NCI-H2107 treated with DMSO at 0.1 percent for 48 hours (cell line): ENCODE results near the gene NCR3LG1.
"Not testable (repeated sequence)": the region's sequence is repeated elsewhere in the genome, so short reads cannot be mapped to it uniquely, and the experiment has no call there.

Experiments used
- DNase-seq: peaks from one replicate; lab custom pipeline; 2025; ENCODE audit not compliant: unreplicated experiment; lab: John Stamatoyannopoulos, UW

NCR3LG1 gene

DNA sequence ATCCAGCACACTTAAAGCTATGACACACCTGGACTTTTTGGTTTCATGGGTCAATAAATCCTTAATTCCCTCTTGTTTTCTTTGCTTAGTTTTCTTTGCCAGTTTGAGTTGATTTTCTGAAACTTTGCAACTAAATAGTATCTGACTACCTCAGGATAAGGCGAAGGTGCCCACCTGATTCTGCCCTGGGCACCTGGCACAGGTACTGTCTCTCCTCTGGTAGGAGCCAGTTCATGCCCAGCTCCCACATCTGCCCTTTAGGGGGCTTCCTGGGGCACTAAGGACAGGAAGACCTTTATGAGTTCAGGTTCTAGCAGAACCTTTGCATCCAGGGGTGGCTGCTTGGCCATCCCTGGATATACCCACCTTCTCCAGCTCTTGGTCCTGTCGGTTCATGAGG lies 56.4 kb downstream of the NCR3LG1 start:
- no peak for DNase-seq

DNA sequence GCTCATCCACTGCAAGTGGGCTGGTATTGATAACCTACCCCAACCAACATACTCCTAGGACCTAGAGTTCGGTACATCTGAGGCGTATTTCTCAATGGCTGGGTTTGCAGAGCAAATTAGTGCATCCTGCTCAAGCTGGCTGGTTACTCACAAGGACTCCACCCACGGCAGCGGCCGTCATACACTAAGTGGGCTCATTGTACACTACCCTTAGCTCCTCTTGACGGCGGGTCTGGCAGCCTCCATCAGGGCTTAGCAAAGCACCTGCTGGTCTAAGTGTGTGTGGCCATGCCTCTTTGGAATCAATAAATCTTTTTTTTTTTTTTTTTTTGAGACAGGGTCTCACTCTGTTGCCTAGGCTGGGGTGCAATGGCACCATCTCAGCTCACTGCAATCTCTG lies 57.0 kb downstream of the NCR3LG1 start:
- DNase-seq = no peak

DNA sequence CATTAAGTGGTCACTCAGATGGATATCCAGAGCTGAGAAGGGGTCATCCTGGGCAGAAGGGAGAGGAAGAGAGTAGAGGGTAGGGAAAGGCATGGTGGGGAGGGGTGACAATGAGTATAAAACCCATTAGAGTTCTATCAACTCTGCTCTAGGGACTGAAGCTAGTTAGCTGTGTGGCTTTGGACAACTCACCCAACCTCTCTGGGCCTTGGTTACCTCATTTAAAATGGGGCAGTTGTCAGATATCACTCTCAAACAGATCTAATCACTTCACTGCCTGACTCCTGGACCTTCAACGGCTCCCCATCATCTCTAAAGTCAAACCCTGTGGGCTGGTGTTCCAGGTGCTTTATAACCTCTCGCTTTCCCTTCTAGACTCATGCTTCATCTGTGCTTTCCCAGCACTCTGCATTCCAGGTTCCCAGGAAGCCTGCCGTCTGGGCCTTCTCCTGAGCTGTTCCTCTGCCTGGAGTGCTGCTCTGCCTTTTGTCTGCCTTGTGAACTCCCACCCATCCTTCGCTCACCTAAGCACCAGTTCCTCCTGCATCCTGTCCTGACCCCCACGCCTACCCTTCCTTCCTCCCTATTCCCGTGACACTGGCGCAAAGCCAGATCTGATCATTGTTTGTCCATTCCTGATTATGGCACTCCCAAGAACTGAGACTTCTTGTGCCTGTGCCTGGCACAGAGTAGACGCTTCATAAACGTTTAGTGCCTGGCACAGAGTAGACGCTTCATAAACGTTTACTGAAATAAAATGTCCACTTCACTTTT lies 59.2 kb downstream of the NCR3LG1 start:
- DNase-seq = no peak

DNA sequence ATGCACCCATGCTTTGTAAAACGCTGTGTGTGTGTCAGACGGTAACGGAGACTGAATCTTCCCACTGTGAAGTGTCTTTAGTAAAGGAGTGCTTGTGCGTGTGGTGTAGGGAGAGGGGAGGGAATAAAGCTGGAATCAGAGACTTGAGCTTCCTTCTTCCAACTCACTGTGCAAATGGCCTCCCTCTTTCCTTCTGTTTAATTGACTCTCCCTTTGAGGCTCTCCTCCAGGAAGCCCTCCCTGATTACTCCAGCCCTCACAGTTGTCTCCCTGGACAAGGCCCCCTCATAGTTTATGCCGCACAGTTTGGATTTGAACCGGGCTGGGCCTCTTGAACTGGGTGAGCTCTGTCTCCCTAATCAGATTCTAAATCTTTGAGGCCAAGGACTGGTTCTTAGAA lies 59.8 kb downstream of the NCR3LG1 start:
- DNase-seq = no peak

DNA sequence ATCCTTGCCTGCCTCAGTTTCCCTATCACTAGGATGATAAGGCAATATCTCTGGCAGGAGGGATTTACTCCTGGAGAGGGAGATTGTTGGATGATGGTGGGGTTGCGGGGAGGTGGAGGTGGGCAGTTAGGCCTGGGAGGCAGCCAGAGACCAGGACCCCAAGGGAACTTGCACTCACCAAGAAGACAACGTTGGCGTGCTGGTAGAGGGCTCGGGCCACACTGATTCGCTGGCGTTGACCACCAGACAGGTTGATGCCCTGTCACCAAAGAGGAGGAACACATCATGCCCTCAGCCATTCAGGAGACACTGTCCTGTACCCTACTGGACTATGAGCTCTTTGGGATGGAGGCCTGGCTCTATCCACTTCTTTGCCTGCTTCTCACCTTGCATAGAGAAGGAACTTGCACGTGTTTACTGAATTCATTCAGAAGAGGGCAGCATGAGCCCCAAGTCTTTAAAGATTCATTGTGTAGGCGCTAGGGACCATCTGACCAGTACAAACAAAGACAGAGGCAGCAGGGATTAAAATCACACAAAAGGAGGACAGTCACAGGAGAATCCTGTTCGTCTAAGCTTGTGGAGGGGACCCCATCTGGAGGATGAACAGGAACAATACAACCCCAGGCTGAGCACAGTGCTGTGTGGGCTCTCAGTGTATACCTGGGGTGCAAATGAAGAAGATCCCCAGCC lies 61.0 kb downstream of the NCR3LG1 start:
- no peak for DNase-seq

DNA sequence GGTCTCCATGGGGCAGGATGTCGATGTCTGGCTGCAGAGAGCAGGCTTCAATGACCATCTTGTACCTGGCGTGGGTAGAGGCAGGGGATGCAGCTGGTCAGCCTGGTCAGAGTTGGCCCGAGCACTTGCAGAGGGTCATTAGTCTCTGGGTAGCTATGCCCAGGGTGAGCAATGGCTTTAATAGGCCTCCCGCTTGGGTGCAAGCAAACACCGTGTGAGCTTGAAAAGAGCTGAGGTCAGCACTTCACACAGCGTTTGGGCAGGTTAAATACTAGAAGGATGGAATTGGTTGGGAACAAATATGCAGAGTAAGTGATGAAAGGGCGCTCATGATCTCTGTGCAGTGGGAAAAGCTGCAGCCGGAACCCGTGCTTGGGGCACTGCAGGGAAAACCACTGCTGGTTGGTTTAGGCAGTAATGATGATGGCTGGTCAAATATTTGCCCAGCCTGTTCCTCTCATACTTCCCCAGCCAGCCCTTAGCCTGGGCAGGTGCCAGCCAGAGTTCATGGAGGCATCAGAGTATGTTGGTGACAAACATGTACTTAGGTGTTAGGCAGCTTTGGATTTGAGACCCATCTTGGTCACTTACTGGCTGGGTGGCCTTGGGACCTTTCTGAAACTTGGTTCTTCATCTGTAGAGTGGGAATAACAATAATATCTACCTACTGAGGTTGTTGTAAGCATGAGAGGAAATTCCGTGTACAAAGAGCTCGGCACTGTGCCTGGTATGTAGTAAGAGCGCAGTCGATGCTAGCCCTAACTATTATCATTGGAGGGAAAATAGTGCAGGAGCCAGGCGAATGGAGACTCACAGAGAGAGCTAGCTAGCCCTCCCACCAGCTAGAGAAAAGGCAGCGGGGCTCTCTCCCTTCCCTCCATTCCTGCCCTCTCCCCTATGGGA lies 62.1 kb downstream of the NCR3LG1 start:
- DNase-seq = no peak

DNA sequence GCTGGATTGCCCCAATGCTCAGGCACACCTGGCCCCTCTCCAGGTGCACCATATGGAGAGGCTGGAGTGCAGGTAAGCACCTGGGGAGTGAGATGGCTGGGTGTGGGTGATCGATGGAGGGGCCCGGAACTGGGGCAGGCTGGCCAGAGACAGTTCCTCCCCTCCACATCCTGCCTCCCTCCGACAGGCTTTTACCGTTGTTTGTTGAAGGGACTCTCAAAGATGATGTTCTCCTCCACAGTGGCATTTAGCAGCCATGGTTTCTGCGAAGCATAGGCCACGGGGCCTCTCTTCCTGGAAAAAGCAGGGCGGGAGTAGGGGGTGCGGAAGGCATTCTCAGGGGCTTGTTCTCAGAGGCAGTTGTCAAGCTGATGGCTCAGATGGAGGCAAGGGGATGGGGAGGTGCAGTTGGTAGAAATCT lies 62.7 kb downstream of the NCR3LG1 start:
- peak; percentile 61 for DNase-seq

DNA sequence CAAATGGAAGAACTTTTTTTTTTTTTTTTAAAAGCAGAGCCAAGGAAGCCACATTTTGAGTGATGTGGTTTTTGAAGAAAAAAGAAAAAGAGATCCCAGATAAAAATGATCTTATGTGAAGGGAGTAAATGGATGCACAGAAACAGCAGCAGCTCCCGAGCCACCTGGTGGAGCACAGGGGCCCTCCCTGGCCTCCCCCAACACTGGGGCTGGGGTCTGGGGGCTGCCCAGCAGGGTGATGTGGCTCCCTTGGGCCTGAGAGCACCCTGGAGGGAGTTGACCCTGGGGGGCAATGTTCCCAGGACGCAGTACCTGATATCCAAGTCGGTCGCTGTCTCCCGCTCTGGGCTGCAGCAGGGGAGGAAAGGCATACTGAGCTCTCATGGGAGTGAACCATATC lies 63.4 kb downstream of the NCR3LG1 start:
- no peak for DNase-seq

DNA sequence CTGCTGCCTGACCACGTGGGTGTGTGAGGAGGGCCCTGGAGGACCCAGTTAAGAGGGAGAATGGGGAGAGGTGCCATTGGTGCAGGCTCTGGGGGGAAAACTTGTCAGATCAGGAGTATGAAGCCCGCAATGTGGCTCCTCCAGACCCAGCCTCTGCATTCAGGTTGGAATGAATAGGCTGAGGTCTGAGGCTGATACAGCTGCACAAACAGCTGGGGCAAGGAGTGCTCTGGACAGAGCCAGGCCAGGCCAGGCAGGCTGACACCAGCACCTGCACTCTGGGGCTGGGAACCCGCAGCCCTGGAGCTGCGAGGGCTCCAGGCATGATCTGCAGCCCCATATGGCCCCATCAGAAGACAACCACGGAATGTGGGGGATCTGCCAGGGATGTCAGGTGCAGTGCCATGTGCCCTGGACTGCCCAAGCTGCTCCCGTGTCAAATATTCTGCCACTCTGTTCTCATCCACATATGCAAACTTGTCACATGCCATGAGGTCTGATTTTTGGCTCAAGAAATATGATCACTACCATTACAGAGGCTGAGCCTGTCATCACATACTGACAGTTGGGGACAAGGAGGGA lies 64.0 kb downstream of the NCR3LG1 start:
- no peak for DNase-seq

DNA sequence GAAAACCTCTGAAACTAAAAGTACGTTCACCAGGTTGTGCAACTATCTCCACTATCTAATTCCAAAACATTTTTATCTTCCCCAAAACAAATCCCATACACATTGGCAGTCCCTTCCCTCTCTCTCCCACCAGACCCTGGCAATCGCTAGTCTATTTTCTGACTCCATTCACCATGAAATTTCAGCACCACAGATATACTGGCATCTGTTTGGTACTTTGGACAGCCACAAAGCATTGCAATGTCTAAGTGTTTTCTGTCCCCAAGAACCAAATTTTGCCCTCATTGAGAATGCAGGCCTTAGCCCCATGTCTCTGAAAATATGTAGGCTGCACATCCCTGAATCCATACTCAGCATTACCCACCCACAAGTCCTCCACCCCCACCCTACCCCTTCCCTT lies 64.9 kb downstream of the NCR3LG1 start:
- DNase-seq = no peak

DNA sequence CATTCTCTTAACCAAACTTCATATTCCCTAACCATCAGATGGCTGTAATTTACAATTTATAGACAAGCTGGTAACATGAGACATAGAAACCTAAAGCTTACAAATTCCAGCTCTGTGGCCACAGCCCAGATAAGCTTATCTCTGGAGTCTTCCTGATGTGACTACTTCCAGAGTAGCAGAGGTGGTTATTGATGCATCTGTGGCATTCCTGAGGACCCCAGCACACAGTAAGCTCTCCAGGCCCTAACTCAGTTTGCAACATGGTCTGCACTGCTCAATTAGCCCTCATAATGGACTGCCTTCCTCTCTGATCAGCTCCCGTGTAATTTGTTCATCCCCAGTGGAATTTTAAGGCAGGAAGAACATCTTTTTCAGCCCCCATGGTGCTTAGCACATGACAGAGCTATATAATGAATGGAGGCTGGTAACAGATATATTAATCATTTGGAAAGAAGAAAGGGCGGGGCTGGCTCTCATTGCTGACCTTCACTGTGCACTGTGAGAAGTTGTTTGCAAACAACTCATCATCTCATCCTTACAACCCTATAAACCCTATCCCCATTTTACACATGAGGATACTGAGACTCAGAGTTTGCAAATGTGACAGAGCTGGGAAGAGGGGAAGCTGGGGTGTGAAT lies 67.0 kb downstream of the NCR3LG1 start:
- DNase-seq = no peak

DNA sequence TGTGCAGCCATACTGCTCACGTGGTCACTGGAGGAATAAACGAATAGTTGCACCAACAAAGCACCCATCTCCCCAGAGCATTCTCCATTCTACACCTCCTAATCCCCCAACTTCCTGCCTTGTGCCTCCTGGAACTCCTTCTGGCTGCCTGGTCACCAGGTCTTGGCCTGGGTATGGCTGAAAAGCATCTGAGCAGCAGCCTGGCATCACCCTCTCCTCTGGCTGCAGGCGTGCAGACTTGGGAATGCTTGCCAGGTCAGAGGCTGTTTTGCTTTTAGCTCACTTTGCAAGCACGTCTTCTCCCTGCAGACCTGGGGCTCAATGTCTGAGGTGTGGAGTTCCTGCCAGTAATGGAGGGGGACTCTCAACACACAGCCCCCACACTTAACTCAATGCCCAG lies 70.2 kb downstream of the NCR3LG1 start:
- no peak for DNase-seq

DNA sequence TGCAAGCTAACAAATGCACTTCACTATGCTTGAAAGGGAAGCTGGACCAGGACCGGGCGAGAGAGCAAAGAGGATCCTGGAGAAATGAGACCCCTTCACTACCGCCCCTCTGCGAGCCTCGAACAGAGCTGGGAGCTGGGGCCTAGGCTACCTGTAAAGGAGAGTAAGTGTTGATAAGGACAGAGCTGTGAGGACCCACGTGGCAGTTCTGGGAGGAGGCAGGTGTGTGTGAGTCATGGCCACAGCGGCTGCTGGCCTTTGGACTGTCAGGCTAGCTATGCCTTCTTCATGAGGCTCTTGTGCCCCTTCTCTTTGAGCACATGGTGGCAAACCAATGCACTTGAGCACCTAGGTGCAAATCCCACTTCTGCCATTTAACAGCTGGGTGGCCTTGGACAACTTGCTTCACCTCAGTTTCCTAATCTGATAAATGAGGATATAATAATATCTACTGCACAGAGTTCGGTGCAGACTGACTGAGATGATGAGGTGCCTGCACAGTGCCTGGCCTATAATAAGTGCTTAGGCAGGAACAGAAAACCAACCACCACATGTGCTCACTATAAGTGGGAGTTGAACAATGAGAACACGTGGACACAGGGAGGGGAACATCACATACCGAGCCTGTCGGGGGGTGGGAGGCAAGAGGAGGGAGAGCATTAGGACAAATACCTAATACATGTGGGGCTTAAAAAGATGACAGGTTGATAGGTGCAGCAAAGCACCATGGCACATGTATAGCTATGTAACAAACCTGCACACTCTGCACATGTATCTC lies 72.1 kb downstream of the NCR3LG1 start:
- no peak for DNase-seq

DNA sequence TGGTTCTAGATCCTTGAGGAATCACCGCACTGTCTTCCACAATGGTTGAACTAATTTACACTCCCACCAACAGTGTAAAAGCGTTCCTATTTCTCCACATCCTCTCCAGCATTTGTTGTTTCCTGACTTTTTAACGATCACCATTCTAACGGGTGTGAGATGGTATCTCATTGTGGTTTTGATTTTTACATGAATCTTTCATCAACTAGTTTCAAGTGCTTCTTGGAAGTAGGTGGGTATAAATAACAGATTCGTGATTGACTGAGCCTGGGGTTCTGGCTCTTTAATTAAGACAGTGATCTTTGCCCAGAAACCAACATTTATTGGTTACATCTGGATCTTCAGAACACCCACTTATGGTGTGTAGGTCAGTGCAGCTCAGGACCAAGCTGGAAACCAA lies 74.6 kb downstream of the NCR3LG1 start:
- not testable (repeated sequence) for DNase-seq
